Activated T-helper 2 cell treated with anti-CD3 and anti-CD28 coated beads, Interferon-gamma antibody, Interleukin-2, Interleukin-4, amounts not matched to agents 10 μg/mL and 5 μg/mL and 100 μg/mL, durations not matched to agents 14 hours and 24 hours and 36 hours (primary cell): ENCODE measurements around the gene HAPLN2. TPM values are rescaled to one million over a fixed set of nuclear protein-coding genes. Genes with fewer than 3 reads are reported as not detected.

Experiments
- DNase-seq: peaks from one replicate; pipeline ENCODE4 v3.0.0; 2021; ENCODE audit warnings: low spot score
- H3K27ac Mint-ChIP-seq: one replicate; pipeline ENCODE4 v1.8.0; 2021; ENCODE audit warnings: mixed read lengths
- H3K27me3 Mint-ChIP-seq: one replicate; pipeline ENCODE4 v1.8.0; 2021; ENCODE audit warnings: low read depth, mixed read lengths
- H3K36me3 Mint-ChIP-seq: one replicate; pipeline ENCODE4 v1.8.0; 2021; ENCODE audit warnings: low read depth, mixed read lengths
- H3K4me1 Mint-ChIP-seq: one replicate; pipeline ENCODE4 v1.8.0; 2021; ENCODE audit warnings: low read depth, mixed read lengths
- H3K4me3 Mint-ChIP-seq: one replicate; pipeline ENCODE4 v1.8.0; 2021; ENCODE audit warnings: low read depth, mild to moderate bottlenecking, moderate library complexity, mixed read lengths
- H3K9me3 Mint-ChIP-seq: one replicate; pipeline ENCODE4 v1.8.0; 2021; ENCODE audit warnings: mixed read lengths
- intact Hi-C: fragments of 100-400 bp; cut with micrococcal nuclease; formaldehyde crosslinking; loops from one replicate; pipeline ENCODE4 v1.15.1; 2023
- total RNA-seq: library from RNA; stranded (reverse); gene quantifications from 2 replicates; pipeline ENCODE4 v1.2.3, GENCODE V29; 2022

Gene HAPLN2
- total RNA-seq, 1 donor from 2014 or later = not detected

DNA sequence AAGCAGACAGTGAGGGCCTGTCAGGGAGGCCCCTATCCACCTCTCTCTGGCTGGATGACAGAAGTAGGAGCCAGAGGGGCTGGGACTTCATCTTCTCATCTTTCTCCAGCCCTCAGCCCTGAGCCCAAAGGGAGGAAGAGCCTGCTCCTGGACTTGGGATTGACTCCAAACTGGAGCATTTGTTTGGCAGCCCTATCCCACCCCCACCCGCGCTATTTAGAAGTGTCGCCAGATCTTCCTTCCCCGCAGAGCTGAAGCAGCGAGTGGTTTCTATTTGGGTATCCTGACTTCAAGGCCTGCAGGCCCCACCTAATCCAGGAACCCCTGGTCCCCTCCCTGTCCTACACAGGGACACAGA is 48.4 kb downstream of the HAPLN2 start:
- H3K36me3 Mint-ChIP-seq = no peaks in the 10 kb centered on the region
- H3K27me3 Mint-ChIP-seq = peaks cover 28% of the 10 kb centered on the region
- no peak for DNase-seq
- intact Hi-C loops = no loop called here
- H3K4me3 Mint-ChIP-seq = no peak overlapping the region
- peaks cover 5% of the 10 kb centered on the region for H3K4me1 Mint-ChIP-seq
- H3K9me3 Mint-ChIP-seq = no peaks in the 10 kb centered on the region
- H3K27ac Mint-ChIP-seq = no peak overlapping the region

DNA sequence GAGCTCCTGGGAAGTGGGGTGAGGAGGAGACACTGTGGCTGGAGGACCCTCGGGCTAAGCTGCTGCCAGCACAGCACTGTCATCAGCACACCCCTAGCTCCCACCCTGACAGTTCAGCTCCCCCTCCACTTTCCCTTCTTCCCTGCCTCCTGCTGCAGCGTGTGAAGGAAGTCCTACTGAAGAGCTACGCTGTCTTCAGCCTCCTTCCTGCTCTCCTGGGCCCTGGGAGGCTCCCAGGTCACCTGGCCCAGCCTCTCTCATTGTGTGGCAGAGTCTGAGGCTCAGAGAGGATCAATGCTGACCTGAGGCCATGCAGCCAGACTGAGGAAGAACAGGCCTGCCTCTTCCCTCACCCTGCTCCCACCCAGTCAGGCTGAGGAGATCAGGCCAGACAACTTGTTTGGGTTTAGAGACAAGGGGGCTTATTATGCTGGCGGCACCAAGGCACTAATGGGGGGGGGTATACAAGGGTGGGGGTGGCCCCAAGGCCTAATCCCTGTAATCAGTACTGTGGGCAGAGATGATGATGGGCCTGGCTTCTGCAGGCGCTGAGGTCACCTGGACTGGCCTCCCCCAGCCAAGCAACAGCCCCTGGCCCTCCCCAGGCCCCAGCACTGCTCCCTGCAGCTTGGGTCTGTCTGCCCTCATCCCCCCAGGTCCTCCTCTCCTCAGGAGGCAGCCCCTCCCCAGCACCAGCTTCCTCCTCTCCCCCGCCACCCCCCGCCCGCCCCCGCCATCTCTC is 48.9 kb downstream of the HAPLN2 start:
- no peaks in the 10 kb centered on the region for H3K36me3 Mint-ChIP-seq
- peaks cover 2% of the 10 kb centered on the region for H3K4me1 Mint-ChIP-seq
- no peak for DNase-seq
- intact Hi-C loops = no loop called here
- no peaks in the 10 kb centered on the region for H3K9me3 Mint-ChIP-seq
- no peak overlapping the region for H3K4me3 Mint-ChIP-seq
- H3K27ac Mint-ChIP-seq = no peak overlapping the region
- peaks cover 31% of the 10 kb centered on the region for H3K27me3 Mint-ChIP-seq

DNA sequence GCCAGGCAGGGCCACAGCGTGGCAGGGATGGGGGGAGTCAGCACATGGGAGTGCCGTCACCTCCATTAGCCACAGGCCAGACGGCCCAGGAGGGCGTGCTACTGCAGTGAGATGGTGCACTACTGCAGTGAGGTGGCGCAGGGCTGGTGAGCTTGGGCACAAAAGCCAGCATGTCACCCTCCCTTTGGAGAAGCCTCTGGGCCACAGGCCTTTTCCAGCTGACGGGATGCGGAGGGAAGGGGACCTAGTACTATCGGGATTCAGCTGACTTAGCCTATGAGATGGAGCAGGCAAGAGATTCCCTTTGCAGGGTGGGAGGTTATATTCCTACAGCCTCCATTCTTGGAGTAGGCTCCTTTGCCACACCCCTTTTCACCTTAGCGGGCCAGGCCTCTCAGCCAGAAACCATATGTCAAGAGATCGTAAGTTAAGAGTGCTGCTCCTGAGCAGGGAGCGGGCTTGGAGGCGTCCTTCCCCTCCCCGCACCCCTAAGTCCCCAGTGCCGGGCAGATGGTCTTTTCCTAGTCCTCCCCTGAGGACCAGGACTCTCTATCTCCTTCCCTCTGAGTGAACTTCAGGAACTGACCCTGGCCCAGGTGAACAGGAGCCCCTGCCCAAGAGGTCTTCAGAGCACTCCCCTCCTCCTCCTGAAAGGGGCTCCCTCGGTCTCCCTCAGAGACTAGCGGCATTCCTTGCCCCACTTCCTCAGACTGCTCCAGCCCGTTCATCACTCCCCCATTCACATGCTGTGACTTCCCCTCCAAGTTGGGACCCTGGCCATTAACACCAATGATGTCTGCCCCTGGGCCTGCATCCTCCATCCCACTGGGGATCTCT is 49.8 kb downstream of the HAPLN2 start:
- H3K4me1 Mint-ChIP-seq = peaks cover 2% of the 10 kb centered on the region
- intact Hi-C loops = no loop called here
- peaks cover 38% of the 10 kb centered on the region for H3K27me3 Mint-ChIP-seq
- H3K4me3 Mint-ChIP-seq = no peak overlapping the region
- no peak for DNase-seq
- no peaks in the 10 kb centered on the region for H3K36me3 Mint-ChIP-seq
- no peak overlapping the region for H3K27ac Mint-ChIP-seq
- H3K9me3 Mint-ChIP-seq = no peaks in the 10 kb centered on the region

DNA sequence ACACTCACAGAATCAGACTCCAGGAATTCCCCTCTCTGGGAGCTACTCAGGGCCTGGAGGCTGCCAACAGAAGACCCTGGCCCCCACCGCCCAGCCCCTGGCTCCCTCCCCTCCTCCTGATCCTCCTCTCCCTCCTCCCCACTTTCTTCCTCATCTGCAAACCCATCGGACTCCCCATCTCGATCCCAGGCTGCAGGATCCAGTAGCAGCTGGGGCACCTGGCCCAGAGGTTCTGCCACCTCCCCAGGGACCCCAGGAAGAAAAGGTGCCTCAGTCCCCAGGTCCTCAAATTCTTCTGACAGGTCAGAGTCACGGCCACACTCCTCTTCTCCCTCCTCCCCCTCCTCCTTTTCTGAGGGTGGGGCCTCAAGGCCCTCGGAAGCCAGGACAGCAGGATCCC is 50.6 kb downstream of the HAPLN2 start:
- H3K9me3 Mint-ChIP-seq = no peaks in the 10 kb centered on the region
- H3K4me1 Mint-ChIP-seq = peaks cover 2% of the 10 kb centered on the region
- no peak for DNase-seq
- no peaks in the 10 kb centered on the region for H3K36me3 Mint-ChIP-seq
- H3K27me3 Mint-ChIP-seq = peaks cover 45% of the 10 kb centered on the region
- no peak overlapping the region for H3K27ac Mint-ChIP-seq
- intact Hi-C loops = no loop called here
- H3K4me3 Mint-ChIP-seq = no peak overlapping the region

DNA sequence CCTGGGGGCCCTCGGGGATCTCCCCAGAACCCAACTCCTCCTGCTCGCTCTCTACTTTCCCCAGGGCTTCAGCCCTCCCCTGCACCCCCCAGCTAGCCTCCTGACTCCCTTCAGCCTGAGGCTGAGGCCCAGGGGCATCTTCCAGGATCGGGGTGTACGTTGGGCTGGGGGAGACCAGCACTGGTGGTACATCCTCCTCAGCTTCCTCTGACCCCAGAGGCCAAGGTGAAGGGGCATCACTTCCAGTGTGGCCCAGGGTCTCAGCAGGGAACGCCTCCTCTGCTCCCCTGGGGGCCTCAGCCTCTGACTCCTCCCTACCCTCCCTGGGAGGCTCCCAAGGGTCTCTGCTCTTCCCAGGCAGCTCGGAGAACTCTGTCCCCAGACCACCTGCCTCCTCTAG is 51.1 kb downstream of the HAPLN2 start:
- Mint-ChIP-seq H3K27me3 (peaks cover 50% of the 10 kb centered on the region), H3K36me3 (no peaks in the 10 kb centered on the region), H3K9me3 (no peaks in the 10 kb centered on the region), H3K4me3 (no peak overlapping the region), H3K4me1 (peaks cover 2% of the 10 kb centered on the region), H3K27ac (no peak overlapping the region)
- intact Hi-C loops = no loop called here
- no peak for DNase-seq

DNA sequence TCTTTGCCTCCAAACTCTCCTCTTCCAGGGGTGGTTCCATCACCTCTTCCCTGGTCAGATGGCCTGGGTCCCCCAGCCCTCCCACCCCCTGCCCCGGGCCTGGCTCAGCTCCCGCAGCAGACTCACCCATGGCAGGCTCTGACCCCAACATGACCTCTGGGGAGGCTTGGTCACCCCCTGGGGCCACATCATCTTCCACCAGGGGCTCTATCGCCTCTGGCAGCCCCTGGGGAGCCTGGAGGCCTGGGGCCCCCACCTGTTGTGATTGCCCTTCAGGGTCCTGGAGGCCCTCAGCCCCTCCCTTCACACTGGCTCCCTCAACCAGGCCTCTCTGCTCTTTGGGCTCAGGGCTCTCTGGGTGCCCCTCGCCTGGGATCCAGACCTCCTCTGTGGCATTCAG is 51.6 kb downstream of the HAPLN2 start:
- peaks cover under 1% of the 10 kb centered on the region for H3K4me1 Mint-ChIP-seq
- H3K9me3 Mint-ChIP-seq = no peaks in the 10 kb centered on the region
- H3K27me3 Mint-ChIP-seq = peaks cover 50% of the 10 kb centered on the region
- no peaks in the 10 kb centered on the region for H3K36me3 Mint-ChIP-seq
- no peak for DNase-seq
- H3K27ac Mint-ChIP-seq = no peak overlapping the region
- no peak overlapping the region for H3K4me3 Mint-ChIP-seq
- intact Hi-C loops = no loop called here

DNA sequence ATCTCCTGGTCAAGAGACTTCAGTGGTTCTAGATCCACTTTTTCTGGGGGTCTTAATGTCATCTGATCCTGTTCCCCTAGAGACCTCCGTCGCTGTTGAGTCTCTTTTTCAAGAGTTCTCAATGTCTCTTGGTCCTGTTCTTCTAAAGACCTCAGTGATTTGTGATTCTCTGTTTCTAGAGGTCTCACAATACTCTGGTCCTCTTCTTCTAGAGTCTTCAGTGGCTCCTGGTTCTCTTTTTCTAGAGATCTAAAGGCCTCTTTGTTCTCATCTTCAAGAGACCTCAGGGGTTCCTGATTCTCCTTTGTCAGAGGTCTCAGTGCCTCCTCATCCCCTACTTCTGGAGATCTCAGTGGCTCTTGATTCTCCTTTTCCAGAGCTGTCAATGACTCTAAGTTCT is 52.6 kb downstream of the HAPLN2 start:
- no peak for DNase-seq
- no peaks in the 10 kb centered on the region for H3K36me3 Mint-ChIP-seq
- H3K4me3 Mint-ChIP-seq = no peak overlapping the region
- no peaks in the 10 kb centered on the region for H3K9me3 Mint-ChIP-seq
- H3K27me3 Mint-ChIP-seq = peaks cover 50% of the 10 kb centered on the region
- intact Hi-C loops = no loop called here
- H3K4me1 Mint-ChIP-seq = no peaks in the 10 kb centered on the region
- no peak overlapping the region for H3K27ac Mint-ChIP-seq

DNA sequence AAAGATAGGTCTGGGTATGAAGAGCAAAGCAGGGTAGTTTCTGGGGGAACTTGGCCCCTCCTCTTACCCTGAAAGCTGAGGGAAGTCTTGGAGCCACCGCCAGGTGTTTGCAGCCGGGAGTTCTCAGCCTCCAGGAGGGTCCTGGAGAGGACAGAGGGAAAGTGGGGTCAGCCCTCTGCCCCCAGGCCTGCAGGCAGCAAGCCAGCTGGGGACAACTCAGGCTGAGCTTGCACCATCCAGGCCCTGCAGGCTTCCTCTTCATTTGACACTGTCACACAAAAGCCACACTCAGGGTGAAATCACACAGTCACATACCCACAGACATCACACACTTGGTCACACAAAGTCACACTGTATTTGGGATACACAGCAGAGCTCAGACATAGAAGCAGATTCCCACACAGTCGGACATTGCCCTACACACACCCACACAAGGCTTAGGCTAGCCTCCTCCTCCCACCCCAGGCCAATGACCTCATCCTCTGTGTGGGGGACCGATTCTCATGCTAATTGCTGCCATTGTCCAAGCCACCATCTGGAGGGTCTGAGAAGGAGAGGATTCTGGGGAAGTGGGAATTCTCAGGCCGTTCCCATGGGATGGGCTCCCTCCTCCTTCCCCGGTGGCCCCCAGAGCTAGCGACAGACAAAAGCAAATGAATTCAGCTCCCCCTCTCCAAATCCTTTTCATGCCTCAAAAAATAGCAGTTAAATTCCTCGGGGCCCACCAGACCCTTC is 54.3 kb downstream of the HAPLN2 start:
- Mint-ChIP-seq H3K9me3 (no peaks in the 10 kb centered on the region), H3K4me3 (no peak overlapping the region), H3K27ac (no peak overlapping the region), H3K27me3 (peaks cover 66% of the 10 kb centered on the region), H3K36me3 (no peaks in the 10 kb centered on the region), H3K4me1 (peaks cover 8% of the 10 kb centered on the region)
- intact Hi-C loops = no loop called here
- no peak for DNase-seq

Other genes with a start within 250 kb of the HAPLN2 start
- 37.9 and 42.1 TPM in 2 replicates for gene MEF2D, start 118.6 kb upstream of the HAPLN2 start, total RNA-seq
- gene IQGAP3, start 46.9 kb upstream of the HAPLN2 start, total RNA-seq = 16.1 and 16.8 TPM in 2 replicates
- gene TTC24, start 39.7 kb upstream of the HAPLN2 start, total RNA-seq = 3.8 and 4.5 TPM in 2 replicates
- 76.1 and 78.8 TPM in 2 replicates for gene NAXE, start 27.6 kb upstream of the HAPLN2 start, total RNA-seq
- 73.7 and 80.4 TPM in 2 replicates for gene GPATCH4, start 17.9 kb upstream of the HAPLN2 start, total RNA-seq
- gene BCAN, start 22.7 kb downstream of the HAPLN2 start, total RNA-seq = not detected in 2 replicates
- gene NES, start 58.0 kb downstream of the HAPLN2 start, total RNA-seq = not detected in 2 replicates
- gene CRABP2, start 86.2 kb downstream of the HAPLN2 start, total RNA-seq = 1.0 and 1.1 TPM in 2 replicates
- 37.3 and 45.2 TPM in 2 replicates for gene METTL25B, start 109.1 kb downstream of the HAPLN2 start, total RNA-seq
- 52.2 and 57.4 TPM in 2 replicates for gene ISG20L2, start 109.4 kb downstream of the HAPLN2 start, total RNA-seq
- gene MRPL24, start 121.7 kb downstream of the HAPLN2 start, total RNA-seq = 116 and 124 TPM in 2 replicates
- gene HDGF, start 132.3 kb downstream of the HAPLN2 start, total RNA-seq = 359 and 360 TPM in 2 replicates
- gene PRCC, start 148.1 kb downstream of the HAPLN2 start, total RNA-seq = 94.8 and 110 TPM in 2 replicates
- 453 and 474 TPM in 2 replicates for gene SH2D2A, start 197.4 kb downstream of the HAPLN2 start, total RNA-seq
- gene INSRR, start 239.7 kb downstream of the HAPLN2 start, total RNA-seq = 1.1 and 1.4 TPM in 2 replicates
- gene NTRK1, start 241.4 kb downstream of the HAPLN2 start, total RNA-seq = 252 and 253 TPM in 2 replicates